LoVo (cell line): ENCODE measurements around the gene PNMA1.
A peak's percentile ranks its signal among the peaks of the same experiment; 100 is the strongest.

Experiments used
- DNase-seq: peaks from one replicate; pipeline ENCODE4 v3.0.0-alpha.2; 2016; ENCODE audit warnings: low spot score

Gene PNMA1

GRCh38 chr14:73750531-73750901, 36.3 kb upstream of the PNMA1 start:
- DNase-seq: no peak

- DNase-seq: no peak
Observed at GRCh38 chr14:73749706-73750530, 35.7 kb upstream of the PNMA1 start.

- no peak for DNase-seq
Observed at GRCh38 chr14:73748858-73749357, 34.7 kb upstream of the PNMA1 start.

GRCh38 chr14:73747379-73748211, 33.4 kb upstream of the PNMA1 start:
- DNase-seq: no peak

- DNase-seq: no peak
Observed at GRCh38 chr14:73746520-73747378, 32.6 kb upstream of the PNMA1 start.

GRCh38 chr14:73745571-73746519, 31.7 kb upstream of the PNMA1 start:
- no peak for DNase-seq

GRCh38 chr14:73744874-73745529, 30.8 kb upstream of the PNMA1 start:
- DNase-seq: peak; percentile 93

GRCh38 chr14:73744175-73744867, 30.1 kb upstream of the PNMA1 start:
- no peak for DNase-seq

GRCh38 chr14:73743431-73743931, 29.3 kb upstream of the PNMA1 start:
- no peak for DNase-seq

GRCh38 chr14:73742520-73743238, 28.5 kb upstream of the PNMA1 start:
- DNase-seq: no peak

GRCh38 chr14:73741876-73742519, 27.8 kb upstream of the PNMA1 start:
- no peak for DNase-seq

- peak; percentile 71 for DNase-seq
Observed at GRCh38 chr14:73741386-73741875, 27.2 kb upstream of the PNMA1 start.

- DNase-seq: peak; percentile 81
Observed at GRCh38 chr14:73740618-73741326, 26.6 kb upstream of the PNMA1 start.

GRCh38 chr14:73739899-73740617, 25.9 kb upstream of the PNMA1 start:
- no peak for DNase-seq

- no peak for DNase-seq
Observed at GRCh38 chr14:73739174-73739898, 25.2 kb upstream of the PNMA1 start.

GRCh38 chr14:73738518-73739173, 24.5 kb upstream of the PNMA1 start:
- no peak for DNase-seq
